ENCODE data around the gene TP53AIP1.

GRCh38 chr11:128916037-128916572, 26.6 kb downstream of the TP53AIP1 start:
- TF ChIP-seq, protein P1, sequence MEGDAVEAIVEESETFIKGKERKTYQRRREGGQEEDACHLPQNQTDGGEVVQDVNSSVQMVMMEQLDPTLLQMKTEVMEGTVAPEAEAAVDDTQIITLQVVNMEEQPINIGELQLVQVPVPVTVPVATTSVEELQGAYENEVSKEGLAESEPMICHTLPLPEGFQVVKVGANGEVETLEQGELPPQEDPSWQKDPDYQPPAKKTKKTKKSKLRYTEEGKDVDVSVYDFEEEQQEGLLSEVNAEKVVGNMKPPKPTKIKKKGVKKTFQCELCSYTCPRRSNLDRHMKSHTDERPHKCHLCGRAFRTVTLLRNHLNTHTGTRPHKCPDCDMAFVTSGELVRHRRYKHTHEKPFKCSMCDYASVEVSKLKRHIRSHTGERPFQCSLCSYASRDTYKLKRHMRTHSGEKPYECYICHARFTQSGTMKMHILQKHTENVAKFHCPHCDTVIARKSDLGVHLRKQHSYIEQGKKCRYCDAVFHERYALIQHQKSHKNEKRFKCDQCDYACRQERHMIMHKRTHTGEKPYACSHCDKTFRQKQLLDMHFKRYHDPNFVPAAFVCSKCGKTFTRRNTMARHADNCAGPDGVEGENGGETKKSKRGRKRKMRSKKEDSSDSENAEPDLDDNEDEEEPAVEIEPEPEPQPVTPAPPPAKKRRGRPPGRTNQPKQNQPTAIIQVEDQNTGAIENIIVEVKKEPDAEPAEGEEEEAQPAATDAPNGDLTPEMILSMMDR (conservative IDR thresholded peaks at IDR 0.05), result no peak
- no peak for TF ChIP-seq ZFX (IDR thresholded peaks at IDR 0.05)
